ENCODE measurements around the gene NT5DC3.

The NT5DC3 gene

DNA sequence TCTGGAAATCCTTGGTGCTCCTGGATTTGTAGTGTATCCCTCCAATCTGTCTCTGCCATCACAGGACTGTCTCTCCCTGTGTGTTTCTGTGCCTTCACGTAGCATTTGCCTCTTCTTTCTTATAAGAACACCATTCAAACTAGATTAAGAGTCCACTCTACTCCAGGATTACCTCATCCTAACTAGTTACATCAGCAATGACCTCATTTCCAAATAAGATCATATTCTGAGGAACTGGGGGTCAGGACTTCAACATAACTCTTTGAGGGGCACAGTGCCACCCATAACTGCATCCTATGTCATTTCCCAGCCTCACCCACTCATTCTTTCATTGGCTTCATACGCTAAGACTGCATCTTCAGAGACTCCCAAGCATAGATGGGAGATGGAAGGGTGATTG is 106.2 kb downstream of the NT5DC3 start:
- ATAC-seq = no peak
- TF ChIP-seq ZFP3 (CRISPR knock-in tag; IDR thresholded peaks at IDR 0.05) = no peak
- TF ChIP-seq ARNTL (CRISPR knock-in tag; IDR thresholded peaks at IDR 0.05; ENCODE audit: borderline replicate concordance, low read depth) = no peak

DNA sequence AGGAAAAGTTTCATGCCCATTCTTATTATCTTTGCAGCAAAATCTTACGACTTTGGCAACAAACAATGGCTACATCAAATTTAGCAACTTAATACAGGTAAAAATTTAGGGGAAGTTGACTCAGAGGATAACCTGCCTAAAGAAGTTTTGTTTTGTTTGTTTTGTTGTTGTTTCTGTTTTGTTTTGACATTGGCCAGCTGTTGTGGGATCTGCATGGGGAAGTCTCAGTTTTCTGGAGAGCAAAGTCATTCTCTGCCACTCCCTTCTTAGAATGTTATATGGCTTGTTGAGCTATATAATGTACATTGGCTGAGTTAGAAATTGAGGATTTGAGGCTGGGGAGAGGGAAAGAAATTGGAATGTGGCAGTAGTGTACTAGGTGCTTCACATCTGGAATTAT is 109.5 kb downstream of the NT5DC3 start:
- no peak for ATAC-seq

DNA sequence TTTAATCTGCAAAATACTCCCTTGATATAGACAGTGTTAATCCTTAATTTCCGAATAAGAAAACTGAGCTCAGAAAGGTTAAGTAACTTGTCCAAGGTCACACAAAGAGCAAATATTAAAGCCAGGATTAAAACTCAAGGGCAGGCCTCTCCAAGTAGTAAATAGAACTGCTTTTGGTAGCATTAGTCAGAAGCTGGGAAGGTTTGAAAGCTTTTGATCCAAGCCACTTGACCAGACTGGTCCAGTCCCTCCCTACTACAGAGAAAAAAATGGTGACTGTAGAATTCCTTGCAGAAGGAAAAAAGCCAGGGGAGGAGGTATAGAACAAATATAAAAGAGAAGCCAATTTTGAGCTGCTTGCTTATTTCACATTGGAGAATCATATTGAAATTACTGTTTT is 111.5 kb downstream of the NT5DC3 start:
- TF ChIP-seq ARNTL (CRISPR knock-in tag; IDR thresholded peaks at IDR 0.05; ENCODE audit: borderline replicate concordance, low read depth) = no peak
- no peak for TF ChIP-seq PPARA (CRISPR knock-in tag; IDR thresholded peaks at IDR 0.05; ENCODE audit: borderline replicate concordance)
- TF ChIP-seq, protein P1, sequence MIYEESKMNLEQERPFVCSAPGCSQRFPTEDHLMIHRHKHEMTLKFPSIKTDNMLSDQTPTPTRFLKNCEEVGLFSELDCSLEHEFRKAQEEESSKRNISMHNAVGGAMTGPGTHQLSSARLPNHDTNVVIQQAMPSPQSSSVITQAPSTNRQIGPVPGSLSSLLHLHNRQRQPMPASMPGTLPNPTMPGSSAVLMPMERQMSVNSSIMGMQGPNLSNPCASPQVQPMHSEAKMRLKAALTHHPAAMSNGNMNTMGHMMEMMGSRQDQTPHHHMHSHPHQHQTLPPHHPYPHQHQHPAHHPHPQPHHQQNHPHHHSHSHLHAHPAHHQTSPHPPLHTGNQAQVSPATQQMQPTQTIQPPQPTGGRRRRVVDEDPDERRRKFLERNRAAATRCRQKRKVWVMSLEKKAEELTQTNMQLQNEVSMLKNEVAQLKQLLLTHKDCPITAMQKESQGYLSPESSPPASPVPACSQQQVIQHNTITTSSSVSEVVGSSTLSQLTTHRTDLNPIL (CRISPR knock-in tag; IDR thresholded peaks at IDR 0.05; ENCODE audit: low read depth) = no peak
- no peak for TF ChIP-seq ESRRG (CRISPR knock-in tag; IDR thresholded peaks at IDR 0.05)
- no peak for TF ChIP-seq ISL1 (CRISPR knock-in tag; IDR thresholded peaks at IDR 0.05)
- no peak for TF ChIP-seq SNAI2 (CRISPR knock-in tag; IDR thresholded peaks at IDR 0.05)
- TF ChIP-seq, protein P2, sequence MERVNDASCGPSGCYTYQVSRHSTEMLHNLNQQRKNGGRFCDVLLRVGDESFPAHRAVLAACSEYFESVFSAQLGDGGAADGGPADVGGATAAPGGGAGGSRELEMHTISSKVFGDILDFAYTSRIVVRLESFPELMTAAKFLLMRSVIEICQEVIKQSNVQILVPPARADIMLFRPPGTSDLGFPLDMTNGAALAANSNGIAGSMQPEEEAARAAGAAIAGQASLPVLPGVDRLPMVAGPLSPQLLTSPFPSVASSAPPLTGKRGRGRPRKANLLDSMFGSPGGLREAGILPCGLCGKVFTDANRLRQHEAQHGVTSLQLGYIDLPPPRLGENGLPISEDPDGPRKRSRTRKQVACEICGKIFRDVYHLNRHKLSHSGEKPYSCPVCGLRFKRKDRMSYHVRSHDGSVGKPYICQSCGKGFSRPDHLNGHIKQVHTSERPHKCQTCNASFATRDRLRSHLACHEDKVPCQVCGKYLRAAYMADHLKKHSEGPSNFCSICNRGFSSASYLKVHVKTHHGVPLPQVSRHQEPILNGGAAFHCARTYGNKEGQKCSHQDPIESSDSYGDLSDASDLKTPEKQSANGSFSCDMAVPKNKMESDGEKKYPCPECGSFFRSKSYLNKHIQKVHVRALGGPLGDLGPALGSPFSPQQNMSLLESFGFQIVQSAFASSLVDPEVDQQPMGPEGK (CRISPR knock-in tag; IDR thresholded peaks at IDR 0.05; ENCODE audit: borderline replicate concordance) = no peak
- no peak for TF ChIP-seq ZNF565 (CRISPR knock-in tag; conservative IDR thresholded peaks at IDR 0.05; ENCODE audit: low read depth)
- no peak for ATAC-seq

More for the DNA sequence above, 109.5 kb downstream of the NT5DC3 start:
- TF ChIP-seq, protein P3, sequence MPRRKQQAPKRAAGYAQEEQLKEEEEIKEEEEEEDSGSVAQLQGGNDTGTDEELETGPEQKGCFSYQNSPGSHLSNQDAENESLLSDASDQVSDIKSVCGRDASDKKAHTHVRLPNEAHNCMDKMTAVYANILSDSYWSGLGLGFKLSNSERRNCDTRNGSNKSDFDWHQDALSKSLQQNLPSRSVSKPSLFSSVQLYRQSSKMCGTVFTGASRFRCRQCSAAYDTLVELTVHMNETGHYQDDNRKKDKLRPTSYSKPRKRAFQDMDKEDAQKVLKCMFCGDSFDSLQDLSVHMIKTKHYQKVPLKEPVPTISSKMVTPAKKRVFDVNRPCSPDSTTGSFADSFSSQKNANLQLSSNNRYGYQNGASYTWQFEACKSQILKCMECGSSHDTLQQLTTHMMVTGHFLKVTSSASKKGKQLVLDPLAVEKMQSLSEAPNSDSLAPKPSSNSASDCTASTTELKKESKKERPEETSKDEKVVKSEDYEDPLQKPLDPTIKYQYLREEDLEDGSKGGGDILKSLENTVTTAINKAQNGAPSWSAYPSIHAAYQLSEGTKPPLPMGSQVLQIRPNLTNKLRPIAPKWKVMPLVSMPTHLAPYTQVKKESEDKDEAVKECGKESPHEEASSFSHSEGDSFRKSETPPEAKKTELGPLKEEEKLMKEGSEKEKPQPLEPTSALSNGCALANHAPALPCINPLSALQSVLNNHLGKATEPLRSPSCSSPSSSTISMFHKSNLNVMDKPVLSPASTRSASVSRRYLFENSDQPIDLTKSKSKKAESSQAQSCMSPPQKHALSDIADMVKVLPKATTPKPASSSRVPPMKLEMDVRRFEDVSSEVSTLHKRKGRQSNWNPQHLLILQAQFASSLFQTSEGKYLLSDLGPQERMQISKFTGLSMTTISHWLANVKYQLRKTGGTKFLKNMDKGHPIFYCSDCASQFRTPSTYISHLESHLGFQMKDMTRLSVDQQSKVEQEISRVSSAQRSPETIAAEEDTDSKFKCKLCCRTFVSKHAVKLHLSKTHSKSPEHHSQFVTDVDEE (CRISPR knock-in tag; IDR thresholded peaks at IDR 0.05) = no peak
- TF ChIP-seq SNAI2 (CRISPR knock-in tag; IDR thresholded peaks at IDR 0.05) (no peak), CSDC2 (CRISPR knock-in tag; IDR thresholded peaks at IDR 0.05) (no peak), ESRRG (CRISPR knock-in tag; IDR thresholded peaks at IDR 0.05) (no peak), ZFP30 (CRISPR knock-in tag; IDR thresholded peaks at IDR 0.05) (no peak), ZFP3 (CRISPR knock-in tag; IDR thresholded peaks at IDR 0.05) (no peak), BACH2 (CRISPR knock-in tag; IDR thresholded peaks at IDR 0.05; ENCODE audit: borderline replicate concordance) (no peak), ISL1 (CRISPR knock-in tag; IDR thresholded peaks at IDR 0.05) (no peak), TOX (CRISPR knock-in tag; IDR thresholded peaks at IDR 0.05; ENCODE audit: borderline replicate concordance) (no peak), TCF4 (CRISPR knock-in tag; IDR thresholded peaks at IDR 0.05; ENCODE audit: borderline replicate concordance) (no peak), ARNTL (CRISPR knock-in tag; IDR thresholded peaks at IDR 0.05; ENCODE audit: borderline replicate concordance, low read depth) (no peak), ZNF8 (CRISPR knock-in tag; IDR thresholded peaks at IDR 0.05) (no peak)
- TF ChIP-seq, protein P4, sequence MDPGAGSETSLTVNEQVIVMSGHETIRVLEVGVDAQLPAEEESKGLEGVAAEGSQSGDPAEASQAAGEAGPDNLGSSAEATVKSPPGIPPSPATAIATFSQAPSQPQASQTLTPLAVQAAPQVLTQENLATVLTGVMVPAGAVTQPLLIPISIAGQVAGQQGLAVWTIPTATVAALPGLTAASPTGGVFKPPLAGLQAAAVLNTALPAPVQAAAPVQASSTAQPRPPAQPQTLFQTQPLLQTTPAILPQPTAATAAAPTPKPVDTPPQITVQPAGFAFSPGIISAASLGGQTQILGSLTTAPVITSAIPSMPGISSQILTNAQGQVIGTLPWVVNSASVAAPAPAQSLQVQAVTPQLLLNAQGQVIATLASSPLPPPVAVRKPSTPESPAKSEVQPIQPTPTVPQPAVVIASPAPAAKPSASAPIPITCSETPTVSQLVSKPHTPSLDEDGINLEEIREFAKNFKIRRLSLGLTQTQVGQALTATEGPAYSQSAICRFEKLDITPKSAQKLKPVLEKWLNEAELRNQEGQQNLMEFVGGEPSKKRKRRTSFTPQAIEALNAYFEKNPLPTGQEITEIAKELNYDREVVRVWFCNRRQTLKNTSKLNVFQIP (CRISPR knock-in tag; IDR thresholded peaks at IDR 0.05; ENCODE audit: borderline replicate concordance, low read depth) = no peak
- TF ChIP-seq, protein P5, sequence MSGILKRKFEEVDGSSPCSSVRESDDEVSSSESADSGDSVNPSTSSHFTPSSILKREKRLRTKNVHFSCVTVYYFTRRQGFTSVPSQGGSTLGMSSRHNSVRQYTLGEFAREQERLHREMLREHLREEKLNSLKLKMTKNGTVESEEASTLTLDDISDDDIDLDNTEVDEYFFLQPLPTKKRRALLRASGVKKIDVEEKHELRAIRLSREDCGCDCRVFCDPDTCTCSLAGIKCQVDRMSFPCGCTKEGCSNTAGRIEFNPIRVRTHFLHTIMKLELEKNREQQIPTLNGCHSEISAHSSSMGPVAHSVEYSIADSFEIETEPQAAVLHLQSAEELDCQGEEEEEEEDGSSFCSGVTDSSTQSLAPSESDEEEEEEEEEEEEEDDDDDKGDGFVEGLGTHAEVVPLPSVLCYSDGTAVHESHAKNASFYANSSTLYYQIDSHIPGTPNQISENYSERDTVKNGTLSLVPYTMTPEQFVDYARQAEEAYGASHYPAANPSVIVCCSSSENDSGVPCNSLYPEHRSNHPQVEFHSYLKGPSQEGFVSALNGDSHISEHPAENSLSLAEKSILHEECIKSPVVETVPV (CRISPR knock-in tag; IDR thresholded peaks at IDR 0.05) = no peak
- TF ChIP-seq, protein P1 (CRISPR knock-in tag; IDR thresholded peaks at IDR 0.05; ENCODE audit: low read depth) = no peak

Measured in SK-N-SH treated with all-trans-retinoic acid at 6 μM for 48 hours (cell line).